OCI-LY1 (cell line): ENCODE measurements around the gene TEX26.

Source experiments
- EZH2 ChIP-seq: fragments of 200-600 bp; sonication (generic), shearing (Covaris generic); IDR thresholded peaks from 2 replicates; pipeline ENCODE4 v1.8.0; 2017; ENCODE audit warnings: borderline replicate concordance, mixed run types, mild to moderate bottlenecking, antibody characterized with exemption, low read length, moderate library complexity, mixed read lengths
- TF ChIP-seq, protein P1 (sequence below): fragments of 200-600 bp; sonication (generic), shearing (Covaris generic); IDR thresholded peaks from 2 replicates; pipeline ENCODE4 v1.5.1; 2017; ENCODE audit warnings: mild to moderate bottlenecking, antibody characterized with exemption, low read length, moderate library complexity, mixed read lengths

DNA sequence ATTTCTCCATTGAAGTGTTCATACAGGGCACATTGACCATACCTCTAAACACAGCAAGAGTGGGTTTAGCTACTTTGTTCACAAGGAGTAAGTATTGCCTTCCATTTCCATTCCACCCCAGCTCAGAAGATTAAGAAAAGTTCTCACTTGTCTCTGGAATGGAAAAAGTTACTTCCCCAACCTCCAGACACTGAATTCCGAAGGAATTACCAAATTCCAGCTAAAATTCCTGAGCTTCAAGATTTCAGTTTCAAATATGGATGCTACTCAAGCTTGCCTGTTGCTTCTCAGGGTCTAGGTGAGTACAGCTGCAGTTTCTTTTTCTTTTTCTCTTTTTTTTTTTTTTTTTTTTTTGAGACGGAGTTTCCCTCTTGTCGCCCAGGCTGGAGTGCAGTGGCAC lies 33.6 kb downstream of the TEX26 start:
- TF ChIP-seq, protein P1, sequence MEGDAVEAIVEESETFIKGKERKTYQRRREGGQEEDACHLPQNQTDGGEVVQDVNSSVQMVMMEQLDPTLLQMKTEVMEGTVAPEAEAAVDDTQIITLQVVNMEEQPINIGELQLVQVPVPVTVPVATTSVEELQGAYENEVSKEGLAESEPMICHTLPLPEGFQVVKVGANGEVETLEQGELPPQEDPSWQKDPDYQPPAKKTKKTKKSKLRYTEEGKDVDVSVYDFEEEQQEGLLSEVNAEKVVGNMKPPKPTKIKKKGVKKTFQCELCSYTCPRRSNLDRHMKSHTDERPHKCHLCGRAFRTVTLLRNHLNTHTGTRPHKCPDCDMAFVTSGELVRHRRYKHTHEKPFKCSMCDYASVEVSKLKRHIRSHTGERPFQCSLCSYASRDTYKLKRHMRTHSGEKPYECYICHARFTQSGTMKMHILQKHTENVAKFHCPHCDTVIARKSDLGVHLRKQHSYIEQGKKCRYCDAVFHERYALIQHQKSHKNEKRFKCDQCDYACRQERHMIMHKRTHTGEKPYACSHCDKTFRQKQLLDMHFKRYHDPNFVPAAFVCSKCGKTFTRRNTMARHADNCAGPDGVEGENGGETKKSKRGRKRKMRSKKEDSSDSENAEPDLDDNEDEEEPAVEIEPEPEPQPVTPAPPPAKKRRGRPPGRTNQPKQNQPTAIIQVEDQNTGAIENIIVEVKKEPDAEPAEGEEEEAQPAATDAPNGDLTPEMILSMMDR, result no peak
- TF ChIP-seq EZH2, result no peak
